GM23338 (cell line): ENCODE measurements around the gene HOXB6.
A peak's percentile ranks its signal among the peaks of the same experiment; 100 is the strongest.

Experiments
- CREB1 ChIP-seq: fragments of 250-450 bp; sonication (Bioruptor Pico); IDR thresholded peaks from 2 replicates; pipeline ENCODE4 v1.5.0; 2020; ENCODE audit warnings: low read depth, mild to moderate bottlenecking, moderate library complexity
- EZH2 ChIP-seq: fragments of 200-600 bp; sonication (generic); IDR thresholded peaks from one replicate; pipeline ENCODE4 v1.8.0; 2017; ENCODE audit warnings: antibody characterized with exemption, mild to moderate bottlenecking, low read depth; ENCODE audit not compliant: unreplicated experiment
- EZH2phosphoT487 ChIP-seq: fragments of 200-600 bp; sonication (generic); IDR thresholded peaks from one replicate; pipeline ENCODE4 v1.8.1; 2018; ENCODE audit warnings: antibody characterized with exemption; ENCODE audit not compliant: unreplicated experiment
- JUNB ChIP-seq: IDR thresholded peaks from one replicate; pipeline ENCODE4 v1.6.1; 2016; ENCODE audit warnings: antibody characterized with exemption; ENCODE audit not compliant: unreplicated experiment
- NANOG ChIP-seq: IDR thresholded peaks from 2 replicates; pipeline ENCODE4 v1.6.1; 2016; ENCODE audit warnings: antibody characterized with exemption, borderline replicate concordance
- POLR2AphosphoS5 ChIP-seq: IDR thresholded peaks from 2 replicates; pipeline ENCODE4 v1.6.1; 2016; ENCODE audit warnings: antibody characterized with exemption, low read depth
- ZNF114 ChIP-seq: fragments of 250-450 bp; sonication (Bioruptor Pico); IDR thresholded peaks from 2 replicates; pipeline ENCODE4 v1.5.0; 2020; ENCODE audit warnings: mild to moderate bottlenecking, moderate library complexity
- ZNF331 ChIP-seq: fragments of 250-450 bp; sonication (Bioruptor Pico); IDR thresholded peaks from 2 replicates; pipeline ENCODE4 v1.5.0; 2020; ENCODE audit warnings: low read depth, mild to moderate bottlenecking, moderate library complexity
- TF ChIP-seq, protein P1 (sequence below), 2 experiments: fragments of 200-600 bp in 1 of 2; sonication (generic) in 1 of 2; conservative IDR thresholded peaks; 2 replicates each; pipeline versions ENCODE4 v1.5.1 to v1.6.1; 2016 to 2017; ENCODE audit warnings: antibody characterized with exemption in 2 of 2, low read depth in 2 of 2, mild to moderate bottlenecking in 2 of 2, moderate library complexity in 1 of 2
- TF ChIP-seq, protein P2 (sequence below): IDR thresholded peaks from one replicate; pipeline ENCODE4 v1.6.1; 2018; ENCODE audit warnings: antibody characterized with exemption; ENCODE audit not compliant: unreplicated experiment
- TF ChIP-seq, protein P3 (sequence below): IDR thresholded peaks from 2 replicates; pipeline ENCODE4 v1.6.1; 2016; ENCODE audit warnings: antibody characterized with exemption

DNA sequence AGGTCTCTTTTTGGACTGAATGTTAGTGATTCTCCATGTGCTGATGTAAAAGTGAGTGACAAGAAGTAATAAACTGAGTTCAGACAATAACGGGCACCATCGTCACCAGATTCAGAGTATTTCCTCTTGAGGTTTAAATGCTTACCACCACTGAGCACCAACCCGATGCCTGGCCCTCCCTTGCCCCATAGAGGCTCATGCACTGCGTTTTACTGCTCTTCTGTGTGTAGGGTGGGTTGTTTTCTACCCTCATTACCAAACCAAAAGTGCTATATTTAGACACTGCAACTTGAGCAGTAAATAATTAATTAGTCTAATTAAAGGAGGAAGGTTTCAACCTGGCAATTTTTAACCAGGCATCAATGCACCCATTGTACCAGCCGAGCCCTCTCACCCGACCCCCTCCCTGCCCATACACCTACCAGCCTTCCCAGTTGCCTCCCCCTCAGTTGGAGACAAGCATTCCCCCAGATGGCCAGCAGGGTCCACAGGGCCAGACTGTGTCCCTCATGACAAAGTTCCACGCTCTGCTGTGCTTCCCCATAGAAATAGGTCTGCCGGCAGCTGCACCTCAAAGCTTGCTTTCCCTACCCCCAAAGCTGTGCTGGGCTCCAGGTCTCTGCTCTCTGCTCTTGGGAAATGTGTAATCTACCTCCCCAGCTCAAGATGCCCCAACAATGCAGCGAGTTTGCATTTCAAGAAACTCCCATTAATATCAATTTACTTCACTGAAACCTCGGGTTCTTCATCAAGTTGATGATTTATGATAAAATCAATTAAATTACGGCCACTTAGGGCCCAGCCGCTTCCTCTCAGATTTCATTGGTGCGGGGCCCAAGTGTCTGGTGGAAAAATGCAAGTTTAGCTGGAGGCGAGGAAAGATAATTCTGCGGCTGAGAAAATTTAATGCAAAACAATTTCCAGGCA, 42.6 kb downstream of the HOXB6 start:
- TF ChIP-seq, protein P1, sequence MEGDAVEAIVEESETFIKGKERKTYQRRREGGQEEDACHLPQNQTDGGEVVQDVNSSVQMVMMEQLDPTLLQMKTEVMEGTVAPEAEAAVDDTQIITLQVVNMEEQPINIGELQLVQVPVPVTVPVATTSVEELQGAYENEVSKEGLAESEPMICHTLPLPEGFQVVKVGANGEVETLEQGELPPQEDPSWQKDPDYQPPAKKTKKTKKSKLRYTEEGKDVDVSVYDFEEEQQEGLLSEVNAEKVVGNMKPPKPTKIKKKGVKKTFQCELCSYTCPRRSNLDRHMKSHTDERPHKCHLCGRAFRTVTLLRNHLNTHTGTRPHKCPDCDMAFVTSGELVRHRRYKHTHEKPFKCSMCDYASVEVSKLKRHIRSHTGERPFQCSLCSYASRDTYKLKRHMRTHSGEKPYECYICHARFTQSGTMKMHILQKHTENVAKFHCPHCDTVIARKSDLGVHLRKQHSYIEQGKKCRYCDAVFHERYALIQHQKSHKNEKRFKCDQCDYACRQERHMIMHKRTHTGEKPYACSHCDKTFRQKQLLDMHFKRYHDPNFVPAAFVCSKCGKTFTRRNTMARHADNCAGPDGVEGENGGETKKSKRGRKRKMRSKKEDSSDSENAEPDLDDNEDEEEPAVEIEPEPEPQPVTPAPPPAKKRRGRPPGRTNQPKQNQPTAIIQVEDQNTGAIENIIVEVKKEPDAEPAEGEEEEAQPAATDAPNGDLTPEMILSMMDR (conservative IDR thresholded peaks at IDR 0.05; ENCODE audit: low read depth in 2 of 2): peak in 1 of 2 experiments; percentile 29; a peak in 2 of 4 replicates
- TF ChIP-seq, protein P2, sequence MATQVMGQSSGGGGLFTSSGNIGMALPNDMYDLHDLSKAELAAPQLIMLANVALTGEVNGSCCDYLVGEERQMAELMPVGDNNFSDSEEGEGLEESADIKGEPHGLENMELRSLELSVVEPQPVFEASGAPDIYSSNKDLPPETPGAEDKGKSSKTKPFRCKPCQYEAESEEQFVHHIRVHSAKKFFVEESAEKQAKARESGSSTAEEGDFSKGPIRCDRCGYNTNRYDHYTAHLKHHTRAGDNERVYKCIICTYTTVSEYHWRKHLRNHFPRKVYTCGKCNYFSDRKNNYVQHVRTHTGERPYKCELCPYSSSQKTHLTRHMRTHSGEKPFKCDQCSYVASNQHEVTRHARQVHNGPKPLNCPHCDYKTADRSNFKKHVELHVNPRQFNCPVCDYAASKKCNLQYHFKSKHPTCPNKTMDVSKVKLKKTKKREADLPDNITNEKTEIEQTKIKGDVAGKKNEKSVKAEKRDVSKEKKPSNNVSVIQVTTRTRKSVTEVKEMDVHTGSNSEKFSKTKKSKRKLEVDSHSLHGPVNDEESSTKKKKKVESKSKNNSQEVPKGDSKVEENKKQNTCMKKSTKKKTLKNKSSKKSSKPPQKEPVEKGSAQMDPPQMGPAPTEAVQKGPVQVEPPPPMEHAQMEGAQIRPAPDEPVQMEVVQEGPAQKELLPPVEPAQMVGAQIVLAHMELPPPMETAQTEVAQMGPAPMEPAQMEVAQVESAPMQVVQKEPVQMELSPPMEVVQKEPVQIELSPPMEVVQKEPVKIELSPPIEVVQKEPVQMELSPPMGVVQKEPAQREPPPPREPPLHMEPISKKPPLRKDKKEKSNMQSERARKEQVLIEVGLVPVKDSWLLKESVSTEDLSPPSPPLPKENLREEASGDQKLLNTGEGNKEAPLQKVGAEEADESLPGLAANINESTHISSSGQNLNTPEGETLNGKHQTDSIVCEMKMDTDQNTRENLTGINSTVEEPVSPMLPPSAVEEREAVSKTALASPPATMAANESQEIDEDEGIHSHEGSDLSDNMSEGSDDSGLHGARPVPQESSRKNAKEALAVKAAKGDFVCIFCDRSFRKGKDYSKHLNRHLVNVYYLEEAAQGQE: no peak
- peak; percentile 88 for TF ChIP-seq EZH2
- TF ChIP-seq POLR2AphosphoS5: no peak
- no peak for TF ChIP-seq CREB1 (CRISPR knock-in tag)
- no peak for TF ChIP-seq EZH2phosphoT487
- no peak for TF ChIP-seq JUNB
- no peak for TF ChIP-seq ZNF331 (CRISPR knock-in tag)
- no peak for TF ChIP-seq NANOG
- no peak for TF ChIP-seq ZNF114
- TF ChIP-seq, protein P3, sequence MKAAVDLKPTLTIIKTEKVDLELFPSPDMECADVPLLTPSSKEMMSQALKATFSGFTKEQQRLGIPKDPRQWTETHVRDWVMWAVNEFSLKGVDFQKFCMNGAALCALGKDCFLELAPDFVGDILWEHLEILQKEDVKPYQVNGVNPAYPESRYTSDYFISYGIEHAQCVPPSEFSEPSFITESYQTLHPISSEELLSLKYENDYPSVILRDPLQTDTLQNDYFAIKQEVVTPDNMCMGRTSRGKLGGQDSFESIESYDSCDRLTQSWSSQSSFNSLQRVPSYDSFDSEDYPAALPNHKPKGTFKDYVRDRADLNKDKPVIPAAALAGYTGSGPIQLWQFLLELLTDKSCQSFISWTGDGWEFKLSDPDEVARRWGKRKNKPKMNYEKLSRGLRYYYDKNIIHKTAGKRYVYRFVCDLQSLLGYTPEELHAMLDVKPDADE: no peak
